H1 (cell line): ENCODE measurements around the gene RAB14. TPM values are rescaled to one million over a fixed set of nuclear protein-coding genes. Genes with fewer than 3 reads are reported as not detected.

Source experiments
- CTCF ChIA-PET: fragments of 300-600 bp; sonication (Branson Sonifier 250); formaldehyde crosslinking; loops from one replicate; lab custom pipeline; 2021; ENCODE audit not compliant: partially characterized antibody; lab: Charles Lee
- POLR2A ChIA-PET: fragments of 300-600 bp; sonication (Branson Sonifier 250); formaldehyde crosslinking; loops from one replicate; lab custom pipeline; 2021; ENCODE audit warnings: inconsistent platforms; ENCODE audit not compliant: partially characterized antibody; lab: Charles Lee
- DNase-seq, 2 experiments: peaks; one replicate each; pipeline versions ENCODE4 v3.0.0 to v3.0.0-alpha.2; 2010 to 2022; ENCODE audit warnings: low spot score in 2 of 2, low read depth in 1 of 2, mixed read lengths in 1 of 2
- FAIRE-seq: peaks from 2 replicates; lab custom pipeline; 2011; peaks lifted over from hg19 to GRCh38; lab: Jason Lieb, UNC
- H2AFZ ChIP-seq: 2 replicates; pipeline ENCODE4 v1.8.1; 2012; ENCODE audit warnings: low read length, inconsistent platforms
- H2AK5ac ChIP-seq: 2 replicates; pipeline ENCODE4 v1.6.1; 2013; ENCODE audit warnings: low read depth, low read length
- H2BK120ac ChIP-seq: replicated peaks from 2 replicates; pipeline ENCODE3; 2013; ENCODE audit warnings: low read depth, low read length, inconsistent platforms
- H2BK12ac ChIP-seq: 2 replicates; pipeline ENCODE4 v1.6.1; 2013; ENCODE audit warnings: low read depth, low read length
- H2BK15ac ChIP-seq: 2 replicates; pipeline ENCODE4 v1.6.1; 2013; ENCODE audit warnings: low read length
- H2BK20ac ChIP-seq: 2 replicates; pipeline ENCODE4 v1.6.1; 2013; ENCODE audit warnings: low read length
- H2BK5ac ChIP-seq: 2 replicates; pipeline ENCODE4 v1.6.1; 2013; ENCODE audit warnings: low read depth, low read length
- H3K14ac ChIP-seq: 2 replicates; pipeline ENCODE4 v1.6.1; 2013; ENCODE audit warnings: inconsistent platforms; ENCODE audit not compliant: insufficient read length
- H3K18ac ChIP-seq: 2 replicates; pipeline ENCODE4 v1.6.1; 2013; ENCODE audit warnings: low read length; ENCODE audit errors: extremely low read depth
- H3K23ac ChIP-seq: 2 replicates; pipeline ENCODE4 v1.6.1; 2013; ENCODE audit warnings: inconsistent platforms; ENCODE audit not compliant: insufficient read length
- H3K23me2 ChIP-seq: 2 replicates; pipeline ENCODE4 v1.6.1; 2013; ENCODE audit warnings: low read depth, low read length
- H3K27ac ChIP-seq: 2 replicates; pipeline ENCODE4 v1.6.1; 2011; ENCODE audit warnings: low read depth, low read length, inconsistent platforms
- H3K27me3 ChIP-seq, 4 experiments: replicated peaks in 1 of 4; 1 replicate in 1 of 4; 2 replicates in 3 of 4; pipeline versions ENCODE4 v1.6.1 to v1.8.1; 2011 to 2013; ENCODE audit warnings: low read length in 3 of 4, mild to moderate bottlenecking in 3 of 4, inconsistent platforms in 2 of 4, mixed read lengths in 2 of 4, moderate library complexity in 1 of 4; ENCODE audit not compliant: control insufficient read depth in 3 of 4, insufficient read depth in 3 of 4; ENCODE audit errors: extremely low read depth in 1 of 4
- H3K36me3 ChIP-seq, 4 experiments: 2 replicates each; pipeline versions ENCODE4 v1.6.1 to v1.8.1; 2011 to 2013; ENCODE audit warnings: mild to moderate bottlenecking in 4 of 4, low read length in 3 of 4, moderate library complexity in 2 of 4, control low read depth in 1 of 4, inconsistent platforms in 1 of 4; ENCODE audit not compliant: insufficient read depth in 4 of 4, control insufficient read depth in 2 of 4
- H3K4ac ChIP-seq: replicated peaks from 2 replicates; pipeline ENCODE3; 2013; ENCODE audit warnings: low read length, low read depth, mixed read lengths, inconsistent platforms; ENCODE audit not compliant: insufficient read length
- H3K4me1 ChIP-seq, 4 experiments: replicated peaks in 1 of 4; 1 replicate in 1 of 4; 2 replicates in 3 of 4; pipeline versions ENCODE4 v1.6.1 to v1.8.1; 2011 to 2013; ENCODE audit warnings: low read length in 3 of 4, inconsistent platforms in 2 of 4, mixed read lengths in 1 of 4; ENCODE audit not compliant: insufficient read depth in 4 of 4, control insufficient read depth in 3 of 4
- H3K4me2 ChIP-seq, 2 experiments: 2 replicates each; pipeline versions ENCODE4 v1.6.1 to v1.8.1; 2011 to 2013; ENCODE audit warnings: low read depth in 2 of 2, low read length in 2 of 2, control low read depth in 1 of 2, inconsistent platforms in 1 of 2, mild to moderate bottlenecking in 1 of 2; ENCODE audit not compliant: insufficient read depth in 1 of 2
- H3K4me3 ChIP-seq, 4 experiments: fragments of 200-600, 300-600 bp in 1 of 4; sonication (generic), shearing (Covaris generic), sonication (Bioruptor Twin) in 1 of 4; 2 replicates each; pipeline versions ENCODE4 v1.5.1 to v1.8.1; 2011 to 2016; ENCODE audit warnings: low read length in 4 of 4, low read depth in 3 of 4, control low read depth in 2 of 4, inconsistent platforms in 2 of 4, mild to moderate bottlenecking in 2 of 4, mixed read lengths in 1 of 4, moderate library complexity in 1 of 4; ENCODE audit not compliant: insufficient read depth in 2 of 4; ENCODE audit errors: extremely low read depth in 1 of 4
- H3K56ac ChIP-seq: replicated peaks from 2 replicates; pipeline ENCODE3; 2013; ENCODE audit warnings: low read depth, mild to moderate bottlenecking, mixed read lengths, low read length, inconsistent platforms; ENCODE audit not compliant: insufficient read length
- H3K79me1 ChIP-seq: 2 replicates; pipeline ENCODE4 v1.6.1; 2013; ENCODE audit warnings: low read depth, low read length, control low read depth
- H3K79me2 ChIP-seq, 2 experiments: 2 replicates each; pipeline versions ENCODE4 v1.6.1 to v1.8.1; 2012 to 2013; ENCODE audit warnings: low read length in 2 of 2, mild to moderate bottlenecking in 2 of 2, inconsistent platforms in 1 of 2; ENCODE audit not compliant: insufficient read depth in 2 of 2, control insufficient read depth in 1 of 2
- H3K9ac ChIP-seq, 4 experiments: replicated peaks in 1 of 4; 1 replicate in 1 of 4; 2 replicates in 3 of 4; pipeline versions ENCODE4 v1.6.1 to v1.8.1; 2011 to 2013; ENCODE audit warnings: low read depth in 3 of 4, low read length in 3 of 4, control low read depth in 2 of 4, mild to moderate bottlenecking in 2 of 4, moderate library complexity in 2 of 4, inconsistent platforms in 1 of 4; ENCODE audit errors: extremely low read depth in 1 of 4
- H3K9me3 ChIP-seq, 2 experiments: 2 replicates each; pipeline versions ENCODE4 v1.6.1 to v1.8.1; 2012 to 2013; ENCODE audit warnings: mild to moderate bottlenecking in 2 of 2, moderate library complexity in 2 of 2, control low read depth in 1 of 2, inconsistent platforms in 1 of 2, low read depth in 1 of 2, low read length in 1 of 2, mixed read lengths in 1 of 2; ENCODE audit not compliant: insufficient read depth in 2 of 2
- H4K20me1 ChIP-seq, 2 experiments: replicated peaks in 1 of 2; 2 replicates each; pipeline versions ENCODE3 to v1.8.1; 2011 to 2013; ENCODE audit warnings: inconsistent platforms in 2 of 2, low read length in 2 of 2, mild to moderate bottlenecking in 1 of 2; ENCODE audit not compliant: insufficient read depth in 2 of 2, control insufficient read depth in 1 of 2
- H4K5ac ChIP-seq: 2 replicates; pipeline ENCODE4 v1.6.1; 2013; ENCODE audit warnings: low read length, low read depth, mixed read lengths, inconsistent platforms; ENCODE audit not compliant: insufficient read length
- H4K8ac ChIP-seq: 2 replicates; pipeline ENCODE4 v1.8.0; 2013; ENCODE audit warnings: mild to moderate bottlenecking, moderate library complexity, low read length, inconsistent platforms; ENCODE audit not compliant: insufficient read depth; ENCODE audit errors: extremely low read depth
- H4K91ac ChIP-seq: replicated peaks from 2 replicates; pipeline ENCODE3; 2013; ENCODE audit warnings: low read length, mixed read lengths, inconsistent platforms; ENCODE audit not compliant: insufficient read length
- EGR1 ChIP-seq: IDR thresholded peaks from 2 replicates; pipeline ENCODE4 v1.6.1; 2011; ENCODE audit warnings: low read depth, low read length, borderline replicate concordance
- USF2 ChIP-seq: IDR thresholded peaks from 2 replicates; pipeline ENCODE4 v1.6.1; 2011; ENCODE audit warnings: low read length, improper control_type of control experiment
- WGBS, 2 experiments: shearing (Covaris generic) in 1 of 2; methylation state at CpG; one replicate each; pipeline versions ENCODE4 v1.1.6 to v1.1.7; 2013 to 2015; ENCODE audit warnings: low lambda C conversion rate in 2 of 2, mixed read lengths in 2 of 2, inconsistent platforms in 1 of 2, low coverage in 1 of 2, missing lambda C conversion rate in 1 of 2; ENCODE audit not compliant: insufficient replicate concordance in 2 of 2, insufficient coverage in 1 of 2, insufficient read length in 1 of 2; ENCODE audit errors: extremely low coverage in 1 of 2, missing lambda C conversion rate in 1 of 2; 5-methylcytosine and 5-hydroxymethylcytosine counted together
- polyA plus RNA-seq, 7 experiments: library from polyadenylated mRNA; depleted of rRNA in 3 of 7; stranded (reverse) in 5 of 7; unstranded in 2 of 7; fragments of >200 nt in 5 of 7; fragments of 200-250 nt in 2 of 7; gene quantifications; 1 replicate in 5 of 7; 2 replicates in 1 of 7; 4 replicates in 1 of 7; pipeline versions ENCODE4 v1.2.1 to v1.2.3, GENCODE V29; 2011 to 2013; ENCODE audit warnings: missing spikeins in 2 of 7, mixed read lengths in 2 of 7
- total RNA-seq: library from RNA; stranded (reverse); fragmentation: NEBNext Ultra II Directional; extraction: Animal tissue kit (Norgen Biotek cat#: 25700); gene quantifications from 2 replicates; pipeline ENCODE4 v1.2.1, GENCODE V29; 2021

The RAB14 gene
- total and polyA plus RNA-seq, 2 of the 8 experiments (the other 6 are each of a cell fraction or from before 2014, with no cell fraction given): 9.1 to 44.8 TPM

GRCh38 chr9:121242219-121242958 is 40.7 kb upstream of the RAB14 start:
- no peak overlapping the region for H2BK15ac ChIP-seq
- no peak overlapping the region for H4K5ac ChIP-seq
- CTCF ChIA-PET: interaction anchor here (0.6 to 5.2 kb wide), 7 partner anchors 11 to 102 kb away, joined by 3 to 14 read pairs (median 3); no protein-coding TSS in a partner anchor
- no peak overlapping the region for H3K27ac ChIP-seq
- no peaks in the 10 kb centered on the region for H3K79me1 ChIP-seq
- no peak overlapping the region for H4K8ac ChIP-seq
- H3K4me3 ChIP-seq: no peak overlapping the region
- peaks cover 5 to 10% of the 10 kb centered on the region in 2 experiments; a peak in 2 of 4 replicates for H3K9me3 ChIP-seq
- no peaks in the 10 kb centered on the region for H3K36me3 ChIP-seq
- POLR2A ChIA-PET: no interaction called here
- H3K23me2 ChIP-seq: no peaks in the 10 kb centered on the region
- H2BK120ac ChIP-seq: no peak overlapping the region
- no peak overlapping the region for H3K4me2 ChIP-seq
- no peak overlapping the region for H3K56ac ChIP-seq
- no peak overlapping the region for H3K14ac ChIP-seq
- H3K18ac ChIP-seq: no peak overlapping the region
- H2BK20ac ChIP-seq: no peak overlapping the region
- no peak overlapping the region for H2BK12ac ChIP-seq
- no peak overlapping the region for H2AFZ ChIP-seq
- DNase-seq (no peak), FAIRE-seq (no peak)
- no peaks in the 10 kb centered on the region; a peak in 2 of 7 replicates for H3K27me3 ChIP-seq
- TF ChIP-seq EGR1 (no peak), USF2 (peak; percentile 61; the same call in 1 of the 2 replicates)
- no peak overlapping the region for H2AK5ac ChIP-seq
- H3K4ac ChIP-seq: no peak overlapping the region
- no peak overlapping the region for H4K91ac ChIP-seq
- WGBS, 2 experiments: 85% methylated on average over 5 of the region's 5 CpGs; no CpG with 5 or more reads in 1 of the 2 experiments
- H2BK5ac ChIP-seq: no peak overlapping the region
- H4K20me1 ChIP-seq: no peaks in the 10 kb centered on the region
- H3K79me2 ChIP-seq: no peaks in the 10 kb centered on the region
- no peak overlapping the region for H3K23ac ChIP-seq
- H3K9ac ChIP-seq: no peak overlapping the region
- H3K4me1 ChIP-seq: no peaks in the 10 kb centered on the region; a peak in 1 of 7 replicates
